Stimulated activated CD4-positive, alpha-beta T cell treated with anti-CD3 and anti-CD28 coated beads, Interleukin-4, amount 100 ng/mL, for 4 hours (primary cell): ENCODE results near the gene MRTFA.

ENCODE experiments used
- DNase-seq, 2 experiments: peaks; one replicate each; pipeline ENCODE4 v3.0.0-alpha.2; 2020

The MRTFA gene

GRCh38 chr22:40376149-40376548 is 260.4 kb downstream of the MRTFA start:
- DNase-seq, result no peak

GRCh38 chr22:40374567-40374966 is 262.0 kb downstream of the MRTFA start:
- no peak for DNase-seq

GRCh38 chr22:40368836-40369235 is 267.7 kb downstream of the MRTFA start:
- no peak for DNase-seq

- DNase-seq, result no peak
Observed at GRCh38 chr22:40368016-40368415, 268.5 kb downstream of the MRTFA start.

GRCh38 chr22:40367342-40367741 is 269.2 kb downstream of the MRTFA start:
- DNase-seq, result no peak

- DNase-seq, result no peak
Observed at GRCh38 chr22:40366068-40366467, 270.5 kb downstream of the MRTFA start.

- no peak for DNase-seq
Observed at GRCh38 chr22:40364431-40364830, 272.1 kb downstream of the MRTFA start.

GRCh38 chr22:40363059-40363458 is 273.5 kb downstream of the MRTFA start:
- no peak for DNase-seq

GRCh38 chr22:40361100-40361499 is 275.4 kb downstream of the MRTFA start:
- DNase-seq, result no peak
